ENCODE measurements around the gene ACOT8. TPM values are rescaled to one million over a fixed set of nuclear protein-coding genes. Genes with fewer than 3 reads are reported as not detected.

Gene ACOT8
- total RNA-seq, 1 donor from 2014 or later, result 15.9 TPM

GRCh38 chr20:45890985-45891983 lies 34.1 kb upstream of the ACOT8 start, which contains the start of the genes CTSA and NEURL2:
TSS of gene CTSA (plus strand) at chr20:45891335. CDS start at chr20:45891569, 234 bp downstream.
TSS of gene NEURL2 (minus strand) at chr20:45891208. CDS start at chr20:45890991, 217 bp downstream.
- TF ChIP-seq CTCF (IDR thresholded peaks at IDR 0.05), result peak; percentile 25
- H3K36me3 Mint-ChIP-seq (ENCODE audit: low read depth), result peaks cover 3% of the 10 kb centered on the region
- peak within 1 kb of the TSS; percentile 94 for H3K27ac Mint-ChIP-seq (ENCODE audit: unreplicated experiment)
- H3K27me3 Mint-ChIP-seq (ENCODE audit: low read depth), result no peaks in the 10 kb centered on the region
- H3K9me3 Mint-ChIP-seq (ENCODE audit: low read depth), result no peaks in the 10 kb centered on the region
- peaks cover 20% of the 10 kb centered on the region for H3K4me1 Mint-ChIP-seq (ENCODE audit: low read depth)
- peak within 1 kb of the TSS; percentile 91 for H3K4me3 Mint-ChIP-seq (ENCODE audit: unreplicated experiment)
- peak; percentile 96 for DNase-seq (ENCODE audit: low spot score)

GRCh38 chr20:45890077-45890984 lies 33.1 kb upstream of the ACOT8 start:
- Mint-ChIP-seq H3K27me3 (ENCODE audit: low read depth) (no peaks in the 10 kb centered on the region), H3K36me3 (ENCODE audit: low read depth) (peaks cover 3% of the 10 kb centered on the region), H3K4me1 (ENCODE audit: low read depth) (peaks cover 21% of the 10 kb centered on the region), H3K9me3 (ENCODE audit: low read depth) (no peaks in the 10 kb centered on the region), H3K4me3 (ENCODE audit: unreplicated experiment) (peak overlapping the region; percentile 91), H3K27ac (ENCODE audit: unreplicated experiment) (peak overlapping the region; percentile 94)
- peak; percentile 94 for DNase-seq (ENCODE audit: low spot score)
- TF ChIP-seq CTCF (IDR thresholded peaks at IDR 0.05), result peak; percentile 89

- H3K4me3 Mint-ChIP-seq (ENCODE audit: unreplicated experiment), result no peak overlapping the region
- peaks cover 26% of the 10 kb centered on the region for H3K4me1 Mint-ChIP-seq (ENCODE audit: low read depth)
- H3K27me3 Mint-ChIP-seq (ENCODE audit: low read depth), result no peaks in the 10 kb centered on the region
- DNase-seq (ENCODE audit: low spot score), result no peak
- no peaks in the 10 kb centered on the region for H3K9me3 Mint-ChIP-seq (ENCODE audit: low read depth)
- no peak overlapping the region for H3K27ac Mint-ChIP-seq (ENCODE audit: unreplicated experiment)
- no peak for TF ChIP-seq CTCF (IDR thresholded peaks at IDR 0.05)
- H3K36me3 Mint-ChIP-seq (ENCODE audit: low read depth), result no peaks in the 10 kb centered on the region
Observed at GRCh38 chr20:45888681-45889080, 31.5 kb upstream of the ACOT8 start.

GRCh38 chr20:45887346-45887715 lies 30.1 kb upstream of the ACOT8 start, which contains the start of gene SPATA25:
TSS of gene SPATA25 (minus strand) at chr20:45887622. CDS start at chr20:45887590, 32 bp downstream.
- Mint-ChIP-seq H3K36me3 (ENCODE audit: low read depth) (peaks cover 6% of the 10 kb centered on the region), H3K4me3 (ENCODE audit: unreplicated experiment) (no peak within 1 kb of the TSS), H3K27me3 (ENCODE audit: low read depth) (no peaks in the 10 kb centered on the region), H3K4me1 (ENCODE audit: low read depth) (peaks cover 24% of the 10 kb centered on the region), H3K9me3 (ENCODE audit: low read depth) (no peaks in the 10 kb centered on the region), H3K27ac (ENCODE audit: unreplicated experiment) (no peak within 1 kb of the TSS)
- DNase-seq (ENCODE audit: low spot score), result no peak
- no peak for TF ChIP-seq CTCF (IDR thresholded peaks at IDR 0.05)

All from chondrocyte (in vitro differentiated cells).